ENCODE measurements around the gene PLCD3.
A peak's percentile ranks its signal among the peaks of the same experiment; 100 is the strongest.

The PLCD3 gene

GRCh38 chr17:45150911-45151809 lies 18.8 kb upstream of the PLCD3 start:
- Histone ChIP-seq H2BK12ac (ENCODE audit: low read length) (no peak overlapping the region), H3K79me1 (ENCODE audit: low read length) (peaks cover 23% of the 10 kb centered on the region), H3K36me3 (ENCODE audit: control insufficient read depth in 1 of 2, insufficient read depth in 2 of 2, low read length in 2 of 2) (no peaks in the 10 kb centered on the region), H3K18ac (ENCODE audit: low read length) (no peak overlapping the region), H3K4me2 (ENCODE audit: low read length) (peak overlapping the region; percentile 54), H3K4me1 (ENCODE audit: control insufficient read depth in 1 of 2, insufficient read depth in 2 of 2, low read length in 2 of 2) (peaks cover 8 to 20% of the 10 kb centered on the region in 2 experiments), H4K8ac (ENCODE audit: low read depth, low read length) (no peak overlapping the region), H2BK120ac (ENCODE audit: insufficient read depth, low read length, poor library complexity) (no peak overlapping the region), H3K4ac (ENCODE audit: low read depth, low read length) (peak overlapping the region; percentile 27), H2AK5ac (ENCODE audit: low read length) (no peak overlapping the region), H4K91ac (ENCODE audit: low read depth, low read length) (no peak overlapping the region), H3K4me3 (ENCODE audit: low read depth, low read length) (no peak overlapping the region), H3K9ac (ENCODE audit: low read length) (no peak overlapping the region), H4K12ac (ENCODE audit: low read depth, low read length) (no peak overlapping the region), H3K27ac (ENCODE audit: low read depth, low read length) (peak overlapping the region; percentile 19), H3K79me2 (ENCODE audit: control insufficient read depth, insufficient read depth, low read length, poor library complexity) (peaks cover 12% of the 10 kb centered on the region), H2BK5ac (ENCODE audit: low read depth, low read length, poor library complexity) (no peak overlapping the region), H3K27me3 (ENCODE audit: insufficient read depth, low read length) (no peaks in the 10 kb centered on the region), H3K9me3 (ENCODE audit: insufficient read depth, low read depth, low read length) (no peaks in the 10 kb centered on the region), H2AFZ (ENCODE audit: insufficient read depth, low read length, poor library complexity) (no peak overlapping the region), H3K14ac (ENCODE audit: low read length) (no peak overlapping the region), H3K23ac (ENCODE audit: low read length) (no peak overlapping the region)
- WGBS (ENCODE audit: extremely low coverage, insufficient coverage, insufficient read length), result no CpG with 5 or more reads among the region's 8 CpGs
- DNase-seq, result no peak

GRCh38 chr17:45149669-45150664 lies 17.7 kb upstream of the PLCD3 start:
- peak overlapping the region; percentile 88 for H3K4me2 ChIP-seq (ENCODE audit: low read length)
- no CpG with 5 or more reads among the region's 56 CpGs for WGBS (ENCODE audit: extremely low coverage, insufficient coverage, insufficient read length)
- H2AK5ac ChIP-seq (ENCODE audit: low read length), result peak overlapping the region; percentile 34
- no peak overlapping the region for H3K23ac ChIP-seq (ENCODE audit: low read length)
- peak overlapping the region; percentile 91 for H3K27ac ChIP-seq (ENCODE audit: low read depth, low read length)
- H3K79me1 ChIP-seq (ENCODE audit: low read length), result peaks cover 21% of the 10 kb centered on the region
- H2AFZ ChIP-seq (ENCODE audit: insufficient read depth, low read length, poor library complexity), result no peak overlapping the region
- peak overlapping the region; percentile 85 for H3K9ac ChIP-seq (ENCODE audit: low read length)
- peaks cover 4 to 15% of the 10 kb centered on the region in 2 experiments for H3K4me1 ChIP-seq (ENCODE audit: control insufficient read depth in 1 of 2, insufficient read depth in 2 of 2, low read length in 2 of 2)
- peak overlapping the region; percentile 93 for H3K14ac ChIP-seq (ENCODE audit: low read length)
- H4K8ac ChIP-seq (ENCODE audit: low read depth, low read length), result peak overlapping the region; percentile 64
- peak overlapping the region; percentile 75 for H3K4ac ChIP-seq (ENCODE audit: low read depth, low read length)
- H2BK120ac ChIP-seq (ENCODE audit: insufficient read depth, low read length, poor library complexity), result peak overlapping the region; percentile 81
- H3K9me3 ChIP-seq (ENCODE audit: insufficient read depth, low read depth, low read length), result no peaks in the 10 kb centered on the region
- no peak overlapping the region for H2BK12ac ChIP-seq (ENCODE audit: low read length)
- H3K4me3 ChIP-seq (ENCODE audit: low read depth, low read length), result peak overlapping the region; percentile 90
- H3K27me3 ChIP-seq (ENCODE audit: insufficient read depth, low read length), result no peaks in the 10 kb centered on the region
- peak overlapping the region; percentile 86 for H4K91ac ChIP-seq (ENCODE audit: low read depth, low read length)
- peak overlapping the region; percentile 56 for H3K18ac ChIP-seq (ENCODE audit: low read length)
- peak overlapping the region; percentile 89 for H2BK5ac ChIP-seq (ENCODE audit: low read depth, low read length, poor library complexity)
- no peaks in the 10 kb centered on the region for H3K36me3 ChIP-seq (ENCODE audit: control insufficient read depth in 1 of 2, insufficient read depth in 2 of 2, low read length in 2 of 2)
- DNase-seq, result peak; percentile 25 to 58
- peaks cover 12% of the 10 kb centered on the region for H3K79me2 ChIP-seq (ENCODE audit: control insufficient read depth, insufficient read depth, low read length, poor library complexity)
- H4K12ac ChIP-seq (ENCODE audit: low read depth, low read length), result peak overlapping the region; percentile 68

GRCh38 chr17:45149037-45149668 lies 16.8 kb upstream of the PLCD3 start:
- Histone ChIP-seq H3K9ac (ENCODE audit: low read length) (peak overlapping the region; percentile 85), H2BK5ac (ENCODE audit: low read depth, low read length, poor library complexity) (peak overlapping the region; percentile 89), H3K23ac (ENCODE audit: low read length) (no peak overlapping the region), H2BK12ac (ENCODE audit: low read length) (peak overlapping the region; percentile 31), H4K8ac (ENCODE audit: low read depth, low read length) (peak overlapping the region; percentile 64), H3K4me2 (ENCODE audit: low read length) (peak overlapping the region; percentile 88), H2AK5ac (ENCODE audit: low read length) (peak overlapping the region; percentile 34), H3K9me3 (ENCODE audit: insufficient read depth, low read depth, low read length) (no peaks in the 10 kb centered on the region), H3K79me2 (ENCODE audit: control insufficient read depth, insufficient read depth, low read length, poor library complexity) (peaks cover 16% of the 10 kb centered on the region), H3K4me3 (ENCODE audit: low read depth, low read length) (peak overlapping the region; percentile 90), H4K12ac (ENCODE audit: low read depth, low read length) (peak overlapping the region; percentile 68), H3K18ac (ENCODE audit: low read length) (peak overlapping the region; percentile 95), H3K4me1 (ENCODE audit: control insufficient read depth in 1 of 2, insufficient read depth in 2 of 2, low read length in 2 of 2) (peaks cover 9 to 23% of the 10 kb centered on the region in 2 experiments), H3K36me3 (ENCODE audit: control insufficient read depth in 1 of 2, insufficient read depth in 2 of 2, low read length in 2 of 2) (no peaks in the 10 kb centered on the region), H3K27me3 (ENCODE audit: insufficient read depth, low read length) (no peaks in the 10 kb centered on the region), H3K27ac (ENCODE audit: low read depth, low read length) (peak overlapping the region; percentile 91), H2AFZ (ENCODE audit: insufficient read depth, low read length, poor library complexity) (peak overlapping the region; percentile 48), H3K79me1 (ENCODE audit: low read length) (peaks cover 29% of the 10 kb centered on the region), H3K4ac (ENCODE audit: low read depth, low read length) (peak overlapping the region; percentile 75), H2BK120ac (ENCODE audit: insufficient read depth, low read length, poor library complexity) (peak overlapping the region; percentile 81), H4K91ac (ENCODE audit: low read depth, low read length) (peak overlapping the region; percentile 86), H3K14ac (ENCODE audit: low read length) (peak overlapping the region; percentile 93)
- DNase-seq, result peak; percentile 58 to 72
- WGBS (ENCODE audit: extremely low coverage, insufficient coverage, insufficient read length), result no CpG with 5 or more reads among the region's 32 CpGs

Data from trophoblast cell (in vitro differentiated cells and primary cell).